Endothelial cell of umbilical vein (primary cell): ENCODE measurements around the gene ARHGAP32.

Source experiments
- EZH2 ChIP-seq: IDR thresholded peaks from 2 replicates; pipeline ENCODE4 v1.6.1; 2012; ENCODE audit warnings: borderline replicate concordance, low read depth, mild to moderate bottlenecking, moderate library complexity, low read length, inconsistent platforms; ENCODE audit not compliant: severe bottlenecking
- GATA2 ChIP-seq: IDR thresholded peaks from 2 replicates; pipeline ENCODE4 v1.7.0; 2011; ENCODE audit warnings: low read depth, mild to moderate bottlenecking, moderate library complexity, mixed read lengths, low read length; ENCODE audit not compliant: insufficient read length, insufficient read depth
- JUN ChIP-seq: IDR thresholded peaks from 2 replicates; pipeline ENCODE4 v1.6.1; 2011; ENCODE audit warnings: borderline replicate concordance, low read depth; ENCODE audit not compliant: insufficient read length, insufficient read depth
- MYC ChIP-seq: IDR thresholded peaks from one replicate; pipeline ENCODE4 v1.6.1; 2011; ENCODE audit warnings: mild to moderate bottlenecking, low read depth, low read length
- POLR2A ChIP-seq: IDR thresholded peaks from 2 replicates; pipeline ENCODE4 v1.6.1; 2012; ENCODE audit warnings: low read depth, mild to moderate bottlenecking, control low read depth, low read length
- POLR2AphosphoS5 ChIP-seq: IDR thresholded peaks from 2 replicates; pipeline ENCODE4 v1.6.1; 2012; ENCODE audit warnings: low read depth, mild to moderate bottlenecking, control low read depth, low read length, moderate library complexity; ENCODE audit not compliant: insufficient read depth
- TF ChIP-seq, protein P1 (sequence below), 2 donors: IDR thresholded peaks; 1 replicate in 1 of 2; 2 replicates in 1 of 2; pipeline ENCODE4 v1.5.1; 2011; ENCODE audit warnings: low read length in 2 of 2, mild to moderate bottlenecking in 2 of 2, moderate library complexity in 2 of 2, control low read depth in 1 of 2, inconsistent platforms in 1 of 2, low read depth in 1 of 2; ENCODE audit not compliant: insufficient read depth in 1 of 2; ENCODE audit errors: extremely low read depth in 1 of 2

DNA sequence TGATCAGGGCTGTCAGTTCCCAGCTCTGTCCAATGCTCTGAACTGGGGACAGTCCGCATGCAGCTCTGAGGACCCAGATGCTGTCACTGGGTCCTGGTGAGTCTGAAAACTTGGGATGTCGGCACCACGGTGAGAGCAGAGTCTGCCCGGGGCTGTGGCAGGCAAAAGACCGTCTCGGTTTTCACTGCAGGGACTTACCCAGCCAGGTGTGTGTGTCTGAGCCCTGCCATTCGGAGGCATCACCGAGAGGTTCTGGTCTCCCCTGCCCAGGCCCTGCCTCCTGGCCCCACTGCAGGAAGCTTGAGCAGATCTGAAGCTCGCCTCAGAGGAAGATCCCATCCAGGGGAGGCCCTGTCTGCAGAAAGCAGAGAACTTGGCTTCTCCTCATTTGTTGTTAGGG, 254.6 kb downstream of the ARHGAP32 start:
- TF ChIP-seq, protein P1, sequence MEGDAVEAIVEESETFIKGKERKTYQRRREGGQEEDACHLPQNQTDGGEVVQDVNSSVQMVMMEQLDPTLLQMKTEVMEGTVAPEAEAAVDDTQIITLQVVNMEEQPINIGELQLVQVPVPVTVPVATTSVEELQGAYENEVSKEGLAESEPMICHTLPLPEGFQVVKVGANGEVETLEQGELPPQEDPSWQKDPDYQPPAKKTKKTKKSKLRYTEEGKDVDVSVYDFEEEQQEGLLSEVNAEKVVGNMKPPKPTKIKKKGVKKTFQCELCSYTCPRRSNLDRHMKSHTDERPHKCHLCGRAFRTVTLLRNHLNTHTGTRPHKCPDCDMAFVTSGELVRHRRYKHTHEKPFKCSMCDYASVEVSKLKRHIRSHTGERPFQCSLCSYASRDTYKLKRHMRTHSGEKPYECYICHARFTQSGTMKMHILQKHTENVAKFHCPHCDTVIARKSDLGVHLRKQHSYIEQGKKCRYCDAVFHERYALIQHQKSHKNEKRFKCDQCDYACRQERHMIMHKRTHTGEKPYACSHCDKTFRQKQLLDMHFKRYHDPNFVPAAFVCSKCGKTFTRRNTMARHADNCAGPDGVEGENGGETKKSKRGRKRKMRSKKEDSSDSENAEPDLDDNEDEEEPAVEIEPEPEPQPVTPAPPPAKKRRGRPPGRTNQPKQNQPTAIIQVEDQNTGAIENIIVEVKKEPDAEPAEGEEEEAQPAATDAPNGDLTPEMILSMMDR (IDR thresholded peaks at IDR 0.05; ENCODE audit: extremely low read depth in 1 of 2, insufficient read depth in 1 of 2, low read depth in 1 of 2, low read length in 2 of 2), result no peak
- TF ChIP-seq POLR2AphosphoS5 (no peak), EZH2 (no peak), JUN (no peak), MYC (no peak), POLR2A (no peak), GATA2 (no peak)
